Endodermal cell (in vitro differentiated cells): ENCODE data around the gene METTL22. TPM values are rescaled to one million over a fixed set of nuclear protein-coding genes. Genes with fewer than 3 reads are reported as not detected.

Experiments
- DNase-seq: peaks from one replicate; pipeline ENCODE4 v3.0.0-alpha.2; 2017
- H3K27ac ChIP-seq: 2 replicates; pipeline ENCODE4 v1.5.1; 2013; ENCODE audit warnings: mild to moderate bottlenecking, low read depth, low read length, moderate library complexity
- H3K27me3 ChIP-seq: 2 replicates; pipeline ENCODE4 v1.6.1; 2013; ENCODE audit warnings: mild to moderate bottlenecking, low read length, moderate library complexity; ENCODE audit not compliant: insufficient read depth, control insufficient read depth, poor library complexity, severe bottlenecking
- H3K36me3 ChIP-seq: 2 replicates; pipeline ENCODE4 v1.7.0; 2013; ENCODE audit warnings: mild to moderate bottlenecking, low read length, moderate library complexity; ENCODE audit not compliant: control insufficient read depth, insufficient read depth
- H3K4me1 ChIP-seq: one replicate; pipeline ENCODE4 v1.7.0; 2013; ENCODE audit warnings: low read length; ENCODE audit not compliant: control insufficient read depth, insufficient read depth
- H3K4me3 ChIP-seq: 2 replicates; pipeline ENCODE4 v1.5.1; 2013; ENCODE audit warnings: mild to moderate bottlenecking, low read length, moderate library complexity
- H3K9ac ChIP-seq: 2 replicates; pipeline ENCODE4 v1.6.1; 2013; ENCODE audit warnings: mild to moderate bottlenecking, low read length, moderate library complexity; ENCODE audit not compliant: poor library complexity, severe bottlenecking; ENCODE audit errors: extremely low read depth
- H3K9me3 ChIP-seq: 2 replicates; pipeline ENCODE4 v1.6.1; 2013; ENCODE audit warnings: mild to moderate bottlenecking, low read length, moderate library complexity; ENCODE audit not compliant: control insufficient read depth
- H3K27ac Mint-ChIP-seq: 2 replicates; pipeline ENCODE4 v1.8.0; 2020; ENCODE audit warnings: mixed read lengths
- H3K27me3 Mint-ChIP-seq: 2 replicates; pipeline ENCODE4 v1.8.0; 2021; ENCODE audit warnings: mild to moderate bottlenecking, mixed read lengths; ENCODE audit not compliant: insufficient read depth
- H3K36me3 Mint-ChIP-seq: 2 replicates; pipeline ENCODE4 v1.8.0; 2020; ENCODE audit warnings: low read depth, mixed read lengths
- H3K4me1 Mint-ChIP-seq: 2 replicates; pipeline ENCODE4 v1.8.0; 2020; ENCODE audit warnings: mixed read lengths
- H3K4me3 Mint-ChIP-seq: 2 replicates; pipeline ENCODE4 v1.8.0; 2020; ENCODE audit warnings: mild to moderate bottlenecking, moderate library complexity, mixed read lengths
- H3K9me3 Mint-ChIP-seq: 2 replicates; pipeline ENCODE4 v1.8.0; 2020; ENCODE audit warnings: mild to moderate bottlenecking, mixed read lengths
- WGBS, 2 experiments: methylation state at CpG; one replicate each; pipeline versions ENCODE4 v1.1.5 to v1.1.7; 2013; ENCODE audit warnings: missing lambda C conversion rate in 2 of 2, mixed read lengths in 1 of 2; ENCODE audit not compliant: insufficient coverage in 1 of 2, insufficient read length in 1 of 2; 5-methylcytosine and 5-hydroxymethylcytosine counted together
- total RNA-seq, 2 donors: library from RNA; stranded (reverse); fragmentation: NEBNext Ultra II Directional in 1 of 2; extraction: Animal tissue kit (Norgen Biotek cat#: 25700) in 1 of 2; gene quantifications; 2 replicates in 1 of 2; 3 replicates in 1 of 2; pipeline ENCODE4 v1.2.1, GENCODE V29; 2021
- TF ChIP-seq, protein P1 (sequence below): fragments of 200-600 bp; sonication (generic); conservative IDR thresholded peaks from 2 replicates; pipeline ENCODE4 v1.5.0; 2021; ENCODE audit warnings: antibody characterized with exemption, mild to moderate bottlenecking

Gene METTL22
- total RNA-seq, 2 donors from 2014 or later, result 55.1 to 70.5 TPM

DNA sequence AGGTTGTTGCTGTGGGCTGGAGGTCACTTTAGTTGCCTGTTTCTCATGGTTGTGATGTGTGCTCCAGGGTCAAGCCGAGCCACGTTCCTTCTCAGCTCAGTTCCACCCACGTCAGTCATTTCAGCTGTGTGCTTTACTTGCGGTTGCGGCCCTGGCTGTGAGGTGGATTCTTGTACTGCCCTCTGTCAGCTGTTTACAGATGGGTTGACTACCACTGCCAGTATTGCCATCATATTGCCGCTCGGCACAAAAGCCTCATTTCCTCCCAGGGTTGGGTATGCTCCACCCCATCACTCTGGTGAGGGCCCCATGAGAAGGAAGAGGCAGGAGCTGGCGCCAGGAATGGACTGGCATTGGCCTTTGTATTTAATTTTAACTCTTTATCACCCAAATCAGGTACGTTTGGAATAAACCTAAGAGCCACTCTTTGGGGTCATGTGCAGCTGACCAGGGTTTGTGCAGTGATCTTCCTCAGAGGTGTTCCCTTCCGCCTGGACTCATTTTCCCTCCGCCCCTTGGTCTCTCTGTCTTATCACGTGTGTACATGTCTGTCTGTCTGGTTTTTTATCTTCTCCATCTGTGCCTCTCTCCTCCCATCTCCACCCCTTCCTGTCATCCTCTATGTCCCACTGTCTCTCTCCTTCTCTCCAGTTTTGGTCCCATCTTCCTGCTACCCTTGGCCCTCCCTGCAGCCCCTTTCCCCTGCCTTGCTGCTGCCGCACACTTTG is 25.0 kb downstream of the METTL22 start:
- H3K27me3 ChIP-seq, result no peaks in the 10 kb centered on the region
- no peak for DNase-seq
- no peak overlapping the region for H3K4me3 Mint-ChIP-seq
- H3K9ac ChIP-seq, result no peak overlapping the region
- no peaks in the 10 kb centered on the region for H3K4me1 ChIP-seq
- no peaks in the 10 kb centered on the region for H3K9me3 ChIP-seq
- no peak overlapping the region for H3K27ac ChIP-seq
- 95 to 96% methylated on average over 10 to 13 of the region's 13 CpGs for WGBS, 2 experiments
- no peaks in the 10 kb centered on the region for H3K4me1 Mint-ChIP-seq
- no peaks in the 10 kb centered on the region for H3K9me3 Mint-ChIP-seq
- TF ChIP-seq, protein P1, sequence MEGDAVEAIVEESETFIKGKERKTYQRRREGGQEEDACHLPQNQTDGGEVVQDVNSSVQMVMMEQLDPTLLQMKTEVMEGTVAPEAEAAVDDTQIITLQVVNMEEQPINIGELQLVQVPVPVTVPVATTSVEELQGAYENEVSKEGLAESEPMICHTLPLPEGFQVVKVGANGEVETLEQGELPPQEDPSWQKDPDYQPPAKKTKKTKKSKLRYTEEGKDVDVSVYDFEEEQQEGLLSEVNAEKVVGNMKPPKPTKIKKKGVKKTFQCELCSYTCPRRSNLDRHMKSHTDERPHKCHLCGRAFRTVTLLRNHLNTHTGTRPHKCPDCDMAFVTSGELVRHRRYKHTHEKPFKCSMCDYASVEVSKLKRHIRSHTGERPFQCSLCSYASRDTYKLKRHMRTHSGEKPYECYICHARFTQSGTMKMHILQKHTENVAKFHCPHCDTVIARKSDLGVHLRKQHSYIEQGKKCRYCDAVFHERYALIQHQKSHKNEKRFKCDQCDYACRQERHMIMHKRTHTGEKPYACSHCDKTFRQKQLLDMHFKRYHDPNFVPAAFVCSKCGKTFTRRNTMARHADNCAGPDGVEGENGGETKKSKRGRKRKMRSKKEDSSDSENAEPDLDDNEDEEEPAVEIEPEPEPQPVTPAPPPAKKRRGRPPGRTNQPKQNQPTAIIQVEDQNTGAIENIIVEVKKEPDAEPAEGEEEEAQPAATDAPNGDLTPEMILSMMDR, result no peak
- H3K36me3 ChIP-seq, result peaks cover 64% of the 10 kb centered on the region
- no peak overlapping the region for H3K4me3 ChIP-seq
- H3K27ac Mint-ChIP-seq, result no peak overlapping the region
- no peaks in the 10 kb centered on the region for H3K27me3 Mint-ChIP-seq
- H3K36me3 Mint-ChIP-seq, result peaks cover 75% of the 10 kb centered on the region

DNA sequence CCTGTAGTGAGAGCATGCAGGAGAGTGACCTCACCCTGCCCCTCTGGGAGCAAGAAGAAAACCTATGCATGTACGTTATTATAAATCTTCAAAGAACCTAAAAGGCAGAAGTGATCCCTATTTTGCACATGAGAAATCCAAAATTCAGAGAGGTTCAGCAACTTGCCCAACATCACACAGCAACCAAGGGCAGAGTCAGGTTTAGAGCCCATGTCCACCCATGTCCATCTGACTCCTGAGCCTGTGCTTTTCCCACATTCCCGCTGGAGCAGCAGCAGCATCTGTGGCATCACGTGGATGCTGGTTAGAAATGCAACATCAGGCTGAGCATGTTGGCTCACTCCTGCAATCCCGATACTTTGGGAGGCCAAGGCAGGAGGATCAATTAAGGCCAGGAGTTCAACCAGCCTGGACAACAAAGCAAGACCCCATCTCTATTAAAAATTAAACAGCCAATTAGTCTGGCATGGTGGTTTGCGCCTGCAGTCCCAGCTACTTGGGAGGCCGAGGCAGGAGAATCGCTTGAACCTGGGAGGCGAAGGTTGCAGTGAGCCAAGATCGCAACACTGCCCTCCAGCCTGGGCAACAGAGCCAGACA is 26.3 kb downstream of the METTL22 start:
- Mint-ChIP-seq H3K27ac (no peak overlapping the region), H3K9me3 (no peaks in the 10 kb centered on the region), H3K4me1 (no peaks in the 10 kb centered on the region), H3K27me3 (no peaks in the 10 kb centered on the region), H3K36me3 (peaks cover 62% of the 10 kb centered on the region), H3K4me3 (no peak overlapping the region)
- H3K9ac ChIP-seq, result no peak overlapping the region
- DNase-seq, result no peak
- no peaks in the 10 kb centered on the region for H3K4me1 ChIP-seq
- H3K27ac ChIP-seq, result no peak overlapping the region
- no peaks in the 10 kb centered on the region for H3K9me3 ChIP-seq
- H3K36me3 ChIP-seq, result peaks cover 51% of the 10 kb centered on the region
- no peaks in the 10 kb centered on the region for H3K27me3 ChIP-seq
- TF ChIP-seq, protein P1, result no peak
- 75 to 84% methylated on average over 7 to 9 of the region's 9 CpGs for WGBS, 2 experiments
- no peak overlapping the region for H3K4me3 ChIP-seq

DNA sequence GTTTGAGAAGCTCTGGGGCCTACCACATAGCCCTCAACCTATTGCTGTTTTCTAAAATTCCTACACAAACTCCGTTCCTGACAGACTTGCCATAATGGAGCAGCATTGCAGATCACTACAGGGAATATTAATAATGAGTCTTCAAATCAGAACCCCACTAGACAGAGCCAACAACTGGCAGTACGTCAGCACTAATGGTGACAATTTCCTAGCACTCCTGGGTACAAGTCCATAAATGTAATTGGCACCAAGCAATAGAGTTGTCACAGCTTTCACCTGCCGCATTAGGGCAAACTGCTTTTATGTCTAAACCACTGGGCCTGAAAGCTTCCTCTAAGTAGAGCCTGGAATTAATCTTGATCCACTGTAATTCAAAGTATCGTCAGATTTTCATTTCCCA is 27.4 kb downstream of the METTL22 start:
- Histone ChIP-seq H3K4me1 (no peaks in the 10 kb centered on the region), H3K4me3 (no peak overlapping the region), H3K9ac (no peak overlapping the region), H3K9me3 (no peaks in the 10 kb centered on the region), H3K27ac (no peak overlapping the region), H3K36me3 (peaks cover 41% of the 10 kb centered on the region), H3K27me3 (no peaks in the 10 kb centered on the region)
- Mint-ChIP-seq H3K9me3 (no peaks in the 10 kb centered on the region), H3K4me1 (no peaks in the 10 kb centered on the region), H3K27ac (no peak overlapping the region), H3K27me3 (no peaks in the 10 kb centered on the region), H3K36me3 (peaks cover 51% of the 10 kb centered on the region), H3K4me3 (no peak overlapping the region)
- no peak for DNase-seq
- TF ChIP-seq, protein P1, result no peak
- WGBS, 2 experiments, result 87 to 88% methylated on average over 4 of the region's 4 CpGs
